Right kidney (tissue), 9 donors: ENCODE results near the gene FPGS.
A peak's percentile ranks its signal among the peaks of the same experiment; 100 is the strongest.
"Not testable (repeated sequence)": the region's sequence is repeated elsewhere in the genome, so short reads cannot be mapped to it uniquely, and the experiment has no call there.

Experiments
- DNase-seq: peaks from one replicate; pipeline ENCODE4 v3.0.0-alpha.2; 2016
- long read RNA-seq, 8 donors: transcript quantifications; one replicate each; lab custom pipeline, GENCODE V29; 2026

FPGS gene
- long read RNA-seq, donor 1, transcript FPGS-203 (15 exons, 2,279 nt) = major isoform, 5 of 44 reads
- long read RNA-seq, donor 1, partial matches to known transcripts = 33 of 44 reads
- long read RNA-seq, donor 1, other reads (novel, unspliced or antisense) = 0 of 44 reads
- long read RNA-seq, donor 2, transcript FPGS-203 (15 exons, 2,279 nt) = major isoform, 11 of 23 reads
- long read RNA-seq, donor 2, partial matches to known transcripts = 7 of 23 reads
- long read RNA-seq, donor 2, other reads (novel, unspliced or antisense) = 0 of 23 reads
- long read RNA-seq, donor 3, transcript FPGS-203 (15 exons, 2,279 nt) = major isoform, 5 of 7 reads
- long read RNA-seq, donor 3, partial matches to known transcripts = 0 of 7 reads
- long read RNA-seq, donor 3, other reads (novel, unspliced or antisense) = 0 of 7 reads
- long read RNA-seq, donor 4, transcript FPGS-203 (15 exons, 2,279 nt) = major isoform, 5 of 11 reads
- long read RNA-seq, donor 4, partial matches to known transcripts = 0 of 11 reads
- long read RNA-seq, donor 4, other reads (novel, unspliced or antisense) = 0 of 11 reads
- long read RNA-seq, donor 5, transcript FPGS-203 (15 exons, 2,279 nt) = major isoform, 9 of 27 reads
- long read RNA-seq, donor 5, partial matches to known transcripts = 13 of 27 reads
- long read RNA-seq, donor 5, other reads (novel, unspliced or antisense) = 0 of 27 reads
- long read RNA-seq, donor 6, transcript FPGS-203 (15 exons, 2,279 nt) = major isoform, 11 of 15 reads
- long read RNA-seq, donor 6, partial matches to known transcripts = 0 of 15 reads
- long read RNA-seq, donor 6, other reads (novel, unspliced or antisense) = 0 of 15 reads
- long read RNA-seq, donor 7, transcript FPGS-203 (15 exons, 2,279 nt) = major isoform, 19 of 65 reads
- long read RNA-seq, donor 7, partial matches to known transcripts = 43 of 65 reads
- long read RNA-seq, donor 7, other reads (novel, unspliced or antisense) = 0 of 65 reads
- long read RNA-seq, donor 8, transcript FPGS-203 (15 exons, 2,279 nt) = major isoform, 10 of 14 reads
- long read RNA-seq, donor 8, partial matches to known transcripts = 0 of 14 reads
- long read RNA-seq, donor 8, other reads (novel, unspliced or antisense) = 0 of 14 reads

- peak; percentile 99 for DNase-seq
Observed at GRCh38 chr9:127802576-127803443, at the start of gene FPGS. TSS of gene FPGS (plus strand) at chr9:127802882. CDS start at chr9:127802925, 43 bp downstream.

DNA sequence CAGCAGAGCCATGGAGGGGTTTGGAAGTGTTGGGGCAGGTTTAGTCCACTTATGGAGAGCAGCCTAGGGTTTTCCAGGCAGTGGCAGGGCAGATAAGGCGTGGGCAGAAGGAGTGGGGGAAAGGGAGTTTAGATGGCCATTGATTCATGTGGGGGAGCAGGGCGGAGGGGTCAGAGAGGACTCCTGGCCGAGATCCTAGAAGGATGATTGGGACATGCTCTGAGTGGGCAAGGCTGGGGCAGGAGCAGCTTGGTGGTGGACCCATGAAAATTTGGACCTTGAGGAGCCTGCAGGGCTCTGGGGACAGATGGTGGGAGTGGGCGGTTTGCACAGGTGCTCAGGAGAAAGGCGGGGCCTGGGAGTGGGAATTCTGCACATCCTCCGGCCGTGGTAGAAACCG lies 49.5 kb upstream of the FPGS start:
- no peak for DNase-seq

GRCh38 chr9:127753622-127754021 lies 49.1 kb upstream of the FPGS start:
- DNase-seq = no peak

DNA sequence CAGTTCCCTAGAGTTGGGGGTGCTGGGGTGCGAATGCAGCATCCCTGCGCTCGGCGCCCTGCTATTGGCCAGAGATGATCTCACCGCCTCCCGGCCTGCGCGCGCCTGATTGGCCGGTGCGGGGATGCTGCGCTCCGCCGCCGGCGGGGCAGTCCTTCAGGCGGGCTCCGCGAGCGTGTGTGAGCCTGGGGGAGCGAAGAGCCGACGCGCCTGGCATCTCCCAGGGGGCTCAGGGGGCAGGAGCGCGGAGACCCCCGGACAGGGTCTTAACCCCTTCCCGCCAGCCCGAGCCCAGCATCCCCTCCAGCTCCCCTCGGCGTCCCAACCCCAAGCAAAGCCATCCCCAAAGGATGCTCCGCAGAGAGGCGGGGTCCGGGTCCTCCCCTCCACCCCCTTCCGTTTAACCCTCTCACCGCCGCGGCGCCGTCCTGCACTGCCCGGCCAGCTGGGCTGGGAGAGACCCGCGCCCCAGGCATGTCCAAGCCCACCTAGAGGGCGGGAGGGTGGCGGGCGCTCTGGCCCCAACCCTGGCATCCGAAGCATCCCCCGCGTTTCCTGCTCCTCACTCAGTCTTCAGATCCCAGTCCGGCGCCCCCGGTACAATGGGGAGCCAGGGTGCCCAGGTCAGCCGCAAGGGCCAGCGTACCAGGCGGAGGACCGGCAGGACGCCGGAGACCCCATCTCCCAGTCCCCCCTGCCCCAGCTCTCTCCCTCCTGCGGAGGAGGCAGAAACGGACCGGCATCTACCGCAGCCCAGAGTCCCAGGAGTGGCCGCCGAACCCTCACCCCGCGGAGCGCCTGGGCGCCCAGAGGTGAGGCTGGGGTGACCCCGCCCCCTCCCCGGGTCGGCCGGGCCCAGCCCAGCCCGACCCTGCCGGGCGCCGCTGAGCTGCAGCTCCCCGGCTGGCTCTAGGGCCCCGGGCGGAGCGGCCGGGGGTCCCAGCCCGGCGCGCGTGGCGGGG lies 48.3 kb upstream of the FPGS start:
- DNase-seq = peak; percentile 60

DNA sequence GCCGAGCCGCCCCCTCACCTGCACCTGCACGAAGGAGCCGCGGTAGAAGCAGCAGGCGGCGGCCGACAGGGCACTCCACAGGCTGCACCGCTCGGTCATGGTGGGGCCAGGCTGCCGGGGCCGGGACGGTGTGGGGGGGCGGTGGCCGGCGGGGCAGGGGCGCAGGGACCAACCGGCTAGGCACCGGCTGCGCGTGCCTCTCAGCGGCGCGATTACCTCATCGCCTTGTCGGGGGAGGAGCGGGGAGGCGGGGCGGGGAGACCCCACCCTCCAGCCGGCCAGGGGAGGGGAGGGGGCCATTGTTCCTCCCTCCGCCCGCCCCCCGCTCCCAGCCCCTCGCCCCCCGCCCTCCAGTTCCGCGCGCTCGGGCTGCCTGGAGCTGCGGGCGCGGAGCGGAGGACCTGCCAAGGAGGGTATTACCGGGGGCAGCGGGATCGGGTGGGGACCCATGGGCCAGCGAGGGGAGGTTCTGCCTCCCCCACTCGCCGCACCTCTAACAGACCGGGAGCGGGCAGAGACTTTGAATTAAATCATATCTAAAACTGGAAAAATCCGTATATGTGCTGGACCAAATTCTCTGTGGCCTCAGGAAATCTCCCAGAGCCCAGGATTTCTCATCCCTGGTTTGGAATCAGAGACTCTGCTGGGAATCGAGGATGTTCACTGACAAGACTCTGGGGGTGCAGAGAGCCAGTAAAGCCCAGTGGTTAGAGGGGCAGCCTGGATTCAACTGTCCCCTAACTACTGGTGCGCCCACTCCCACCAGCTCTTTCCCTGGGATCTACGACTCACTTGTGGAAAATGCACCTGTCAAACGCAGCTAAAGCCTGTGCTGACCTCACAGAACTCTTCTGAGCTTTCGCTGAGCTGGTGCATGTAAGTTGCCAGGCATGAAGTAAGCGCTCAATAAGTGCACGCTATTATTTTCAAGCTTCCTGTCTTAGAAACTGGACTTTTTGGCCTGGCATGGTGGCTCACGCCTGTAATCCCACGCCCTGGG lies 47.3 kb upstream of the FPGS start:
- no peak for DNase-seq

DNA sequence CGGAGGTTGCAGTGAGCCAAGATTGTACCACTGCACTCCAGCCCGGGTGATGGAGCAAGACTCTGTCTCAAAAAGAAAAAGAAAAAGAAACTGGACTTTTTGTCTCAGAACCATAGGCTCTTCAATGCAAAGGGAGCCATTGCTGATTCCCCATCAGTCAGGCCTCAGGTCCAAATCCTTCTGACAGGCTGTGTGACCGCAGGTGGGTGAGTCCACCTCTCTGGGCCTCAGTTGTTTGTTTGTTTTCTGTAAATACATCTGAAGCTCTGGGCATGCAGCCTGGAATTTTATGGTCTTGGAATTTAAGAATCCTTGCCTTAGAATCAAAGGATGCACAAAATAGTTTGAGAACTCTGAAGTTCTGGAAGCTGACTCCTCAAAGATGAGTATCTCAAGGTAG lies 46.4 kb upstream of the FPGS start:
- DNase-seq = no peak

DNA sequence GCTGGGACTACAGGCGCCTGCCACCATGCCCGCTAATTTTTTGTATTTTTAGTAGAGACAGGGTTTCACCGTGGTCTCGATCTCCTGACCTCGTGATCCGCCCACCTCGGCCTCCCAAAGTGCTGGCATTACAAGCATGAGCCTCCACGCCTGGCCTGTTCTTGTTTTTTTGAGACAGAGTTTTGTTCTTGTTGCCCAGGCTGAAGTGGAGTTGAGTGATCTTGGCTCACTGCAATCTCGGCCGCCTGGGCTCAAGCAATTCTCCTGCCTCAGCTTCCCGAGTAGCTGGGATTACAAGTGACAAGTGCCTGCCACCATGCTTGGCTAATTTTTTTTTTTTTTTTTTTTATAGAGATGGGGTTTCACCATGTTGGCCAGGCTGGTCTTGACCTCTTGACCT lies 45.9 kb upstream of the FPGS start:
- not testable (repeated sequence) for DNase-seq

- no peak for DNase-seq
Observed at GRCh38 chr9:127758843-127759242, 43.8 kb upstream of the FPGS start.

GRCh38 chr9:127761061-127761460 lies 41.6 kb upstream of the FPGS start:
- no peak for DNase-seq

DNA sequence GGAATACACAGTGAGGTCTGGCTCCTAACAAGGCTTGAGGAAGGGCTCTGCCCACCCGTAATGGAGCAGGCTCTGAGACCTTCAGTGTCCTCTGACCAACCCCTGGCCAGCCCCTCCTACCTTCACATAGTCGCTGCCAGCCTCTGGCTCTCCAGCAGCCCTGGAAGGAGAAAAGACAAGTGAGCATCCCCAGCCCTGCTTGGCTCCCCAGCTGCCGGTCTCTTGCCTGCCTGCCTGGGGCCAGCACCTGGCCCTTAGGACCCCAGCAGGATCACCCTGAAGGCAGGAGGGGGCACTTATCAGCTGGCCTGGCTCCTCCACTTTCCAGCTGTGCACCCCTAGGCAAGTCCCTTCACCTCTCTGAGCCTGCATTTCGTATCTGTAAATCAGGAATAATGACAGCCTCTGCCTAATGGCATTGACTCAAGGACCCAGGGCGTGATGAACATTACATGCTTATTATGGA lies 41.2 kb upstream of the FPGS start:
- DNase-seq = no peak

DNA sequence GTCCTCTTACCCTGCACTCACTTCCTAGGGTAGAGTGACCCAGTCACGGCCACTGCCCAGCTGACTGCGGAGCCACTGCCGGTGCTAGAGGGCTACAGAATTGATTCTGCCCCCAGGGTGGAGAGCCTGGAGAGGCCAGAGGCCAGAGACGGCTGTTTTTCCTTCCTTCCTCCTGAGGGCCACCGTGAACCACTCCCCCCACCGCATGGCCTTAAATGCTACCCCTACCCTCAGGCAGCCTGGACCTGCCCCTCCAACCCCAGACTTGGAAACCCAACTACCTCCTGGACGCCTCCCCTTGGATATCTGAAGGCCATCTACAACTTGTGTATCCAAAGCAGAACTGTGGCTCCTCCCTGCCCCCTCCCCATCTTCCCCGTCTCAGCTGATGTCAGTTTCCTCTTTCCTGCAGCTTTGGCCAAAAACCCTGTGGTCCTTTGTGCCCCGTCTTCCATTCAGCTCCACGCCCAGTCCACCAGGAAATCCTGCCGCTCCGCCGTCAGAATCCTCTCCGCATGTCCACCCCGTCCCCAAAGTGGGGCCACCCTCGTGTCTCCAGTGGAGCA lies 40.5 kb upstream of the FPGS start:
- DNase-seq = no peak

- DNase-seq = peak; percentile 25
Observed at GRCh38 chr9:127763918-127764384, 38.7 kb upstream of the FPGS start.

- DNase-seq = no peak
Observed at GRCh38 chr9:127765418-127765817, 37.3 kb upstream of the FPGS start.

DNA sequence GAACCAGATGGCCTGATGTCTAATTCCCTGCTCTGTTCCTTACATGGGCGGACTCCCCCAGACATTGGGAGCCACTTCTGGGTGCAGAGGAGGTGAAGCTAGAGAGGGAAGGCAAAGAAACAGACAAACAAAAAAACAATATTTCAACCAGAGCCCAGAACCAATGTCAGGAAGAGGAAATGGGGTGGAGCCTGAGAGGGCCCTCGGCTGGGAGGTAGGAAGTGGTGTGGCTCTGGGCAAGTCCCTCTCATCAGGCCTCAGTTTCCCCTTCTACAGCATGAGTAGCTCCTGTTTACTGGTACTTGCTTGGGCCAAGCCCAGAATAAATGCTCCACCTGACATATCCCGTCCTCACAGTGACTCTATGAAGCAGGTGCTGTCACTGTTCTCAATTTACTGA lies 35.3 kb upstream of the FPGS start:
- no peak for DNase-seq

DNA sequence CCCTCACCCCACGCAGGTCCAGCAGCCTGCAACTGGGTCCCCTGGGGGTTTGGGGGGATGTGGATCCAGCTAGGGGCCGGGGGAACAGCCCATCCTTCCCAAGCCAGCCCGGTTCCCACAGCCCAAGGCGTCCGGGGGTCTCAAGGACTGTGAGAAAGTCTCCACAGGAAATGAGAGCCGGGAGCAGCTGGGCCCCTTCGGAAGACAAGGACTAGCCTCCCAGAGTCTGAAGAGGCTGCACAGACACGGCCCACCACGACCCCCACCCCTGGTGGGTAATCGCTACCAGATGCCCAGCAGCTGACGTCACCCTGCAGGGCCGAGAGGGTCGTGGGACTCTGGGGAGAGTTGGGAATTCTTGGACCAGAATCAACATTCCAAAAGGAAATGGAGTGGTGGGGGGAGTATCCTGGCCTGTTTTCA lies 34.8 kb upstream of the FPGS start:
- DNase-seq = peak; percentile 51

- no peak for DNase-seq
Observed at GRCh38 chr9:127768698-127769097, 34.0 kb upstream of the FPGS start.

DNA sequence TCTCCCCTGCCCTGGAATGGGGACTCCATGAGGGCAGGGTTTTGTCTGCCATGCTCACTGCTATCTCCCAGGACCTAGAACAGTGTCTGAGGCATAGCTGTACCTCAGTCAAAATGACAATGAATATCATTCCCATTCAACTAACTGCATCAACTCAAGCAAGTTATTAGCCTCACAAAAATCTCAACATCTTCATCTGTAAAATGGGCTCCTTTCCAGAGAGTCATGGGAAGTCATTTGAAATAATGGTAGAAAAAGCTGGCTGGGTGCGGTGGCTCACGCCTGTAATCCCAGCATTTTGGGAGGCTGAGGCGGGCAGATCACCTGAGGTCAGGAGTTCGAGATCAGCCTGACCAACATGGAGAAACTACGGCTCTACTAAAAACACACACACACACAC lies 33.6 kb upstream of the FPGS start:
- DNase-seq = no peak

DNA sequence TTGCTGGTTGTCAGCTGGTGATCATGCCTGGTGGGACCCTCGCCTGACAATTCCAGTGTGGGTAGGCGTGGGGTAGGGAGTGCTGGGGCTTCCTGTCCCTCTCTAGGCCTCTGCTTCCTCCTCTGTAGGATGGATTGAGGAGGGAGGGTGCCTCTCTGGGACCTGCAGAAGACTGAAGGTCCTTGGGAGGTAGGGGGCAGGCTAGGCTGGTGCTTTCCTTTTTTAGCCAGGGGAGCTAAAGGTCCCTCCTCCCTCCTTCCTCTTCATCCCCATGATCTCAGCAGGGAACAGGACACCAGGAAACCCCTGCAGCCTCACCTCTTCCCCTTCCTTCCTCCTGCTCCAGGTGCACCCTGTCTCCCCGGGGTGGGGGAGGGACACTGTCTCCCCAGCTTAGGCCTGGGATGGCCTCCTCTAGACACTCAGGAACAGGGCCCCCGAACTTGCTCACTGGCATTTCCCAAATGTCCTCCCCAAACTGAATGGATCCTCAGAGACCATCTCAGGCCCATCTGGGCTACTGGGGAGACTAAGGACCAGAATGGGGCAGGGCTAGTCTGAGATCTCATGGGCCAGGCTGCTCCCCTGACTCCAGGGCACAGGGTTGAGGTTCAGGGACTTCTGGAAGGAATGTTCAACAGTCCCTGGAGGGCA lies 32.6 kb upstream of the FPGS start:
- peak; percentile 26 for DNase-seq
